Measurements from ENCODE around the gene MYO7B.

MYO7B gene

GRCh38 chr2:127508023-127508630, 27.4 kb upstream of the MYO7B start:
- no peak overlapping the region for H3K14ac ChIP-seq (ENCODE audit: low read length)
- H3K4me2 ChIP-seq (ENCODE audit: insufficient read depth, low read length, poor library complexity, severe bottlenecking), result no peak overlapping the region
- no peak overlapping the region for H2BK15ac ChIP-seq (ENCODE audit: low read length)
- no peak overlapping the region for H3K4ac ChIP-seq (ENCODE audit: low read length)
- no peaks in the 10 kb centered on the region for H3K9me3 ChIP-seq (replicated peaks in 1 of 2; ENCODE audit: control insufficient read depth in 2 of 2, insufficient read depth in 1 of 2, low read depth in 1 of 2, low read length in 2 of 2)
- no peak overlapping the region for H2AK5ac ChIP-seq (ENCODE audit: low read depth, low read length)
- H3K4me1 ChIP-seq (ENCODE audit: control insufficient read depth in 2 of 2, insufficient read depth in 1 of 2, low read depth in 1 of 2, low read length in 2 of 2), result peaks cover 0 to 1% of the 10 kb centered on the region in 2 donors
- no peak overlapping the region for H3K4me3 ChIP-seq (ENCODE audit: low read length in 2 of 2)
- no peak overlapping the region for H2BK5ac ChIP-seq (ENCODE audit: low read length)
- H4K91ac ChIP-seq (ENCODE audit: low read depth, low read length, poor library complexity), result no peak overlapping the region
- H4K8ac ChIP-seq (ENCODE audit: low read depth, low read length), result no peak overlapping the region
- H3K79me1 ChIP-seq (ENCODE audit: low read depth, low read length), result no peaks in the 10 kb centered on the region
- no peak overlapping the region for H2BK12ac ChIP-seq (ENCODE audit: low read length)
- no peak overlapping the region for H3K27ac ChIP-seq (replicated peaks; ENCODE audit: low read length)
- H2AFZ ChIP-seq (ENCODE audit: low read length), result no peak overlapping the region
- H3K27me3 ChIP-seq (ENCODE audit: control insufficient read depth in 3 of 3, insufficient read depth in 3 of 3, low read depth in 1 of 3, low read length in 3 of 3), result no peaks in the 10 kb centered on the region
- no peak overlapping the region for H3K18ac ChIP-seq (ENCODE audit: low read length)
- peaks cover 17 to 83% of the 10 kb centered on the region in 2 donors for H3K36me3 ChIP-seq (replicated peaks in 1 of 2; ENCODE audit: control insufficient read depth in 2 of 2, insufficient read depth in 2 of 2, low read length in 2 of 2)
- no peak for DNase-seq (ENCODE audit: low spot score)
- no peak overlapping the region for H3K9ac ChIP-seq (ENCODE audit: low read depth, low read length, poor library complexity)
- no peak overlapping the region for H2BK120ac ChIP-seq (ENCODE audit: low read depth, low read length)
- no CpG with 5 or more reads among the region's 4 CpGs for WGBS, 2 donors (ENCODE audit: extremely low coverage in 2 of 2, insufficient read length in 2 of 2, insufficient replicate concordance in 1 of 2)
- no peak overlapping the region for H3K23ac ChIP-seq (ENCODE audit: low read depth, low read length, poor library complexity)

- no peak for DNase-seq (ENCODE audit: low spot score)
- Histone ChIP-seq H3K27ac (replicated peaks; ENCODE audit: low read length) (no peak overlapping the region), H3K18ac (ENCODE audit: low read length) (no peak overlapping the region), H2BK15ac (ENCODE audit: low read length) (no peak overlapping the region), H2BK12ac (ENCODE audit: low read length) (no peak overlapping the region), H4K91ac (ENCODE audit: low read depth, low read length, poor library complexity) (no peak overlapping the region), H4K8ac (ENCODE audit: low read depth, low read length) (no peak overlapping the region), H3K4me3 (ENCODE audit: low read length in 2 of 2) (no peak overlapping the region), H3K9ac (ENCODE audit: low read depth, low read length, poor library complexity) (no peak overlapping the region), H2BK120ac (ENCODE audit: low read depth, low read length) (no peak overlapping the region), H2AFZ (ENCODE audit: low read length) (no peak overlapping the region), H3K79me1 (ENCODE audit: low read depth, low read length) (no peaks in the 10 kb centered on the region), H2AK5ac (ENCODE audit: low read depth, low read length) (no peak overlapping the region), H2BK5ac (ENCODE audit: low read length) (no peak overlapping the region), H3K4me1 (ENCODE audit: control insufficient read depth in 2 of 2, insufficient read depth in 1 of 2, low read depth in 1 of 2, low read length in 2 of 2) (peaks cover 0 to 1% of the 10 kb centered on the region in 2 donors), H3K9me3 (replicated peaks in 1 of 2; ENCODE audit: control insufficient read depth in 2 of 2, insufficient read depth in 1 of 2, low read depth in 1 of 2, low read length in 2 of 2) (no peaks in the 10 kb centered on the region), H3K14ac (ENCODE audit: low read length) (no peak overlapping the region), H3K23ac (ENCODE audit: low read depth, low read length, poor library complexity) (no peak overlapping the region), H3K4ac (ENCODE audit: low read length) (no peak overlapping the region), H3K4me2 (ENCODE audit: insufficient read depth, low read length, poor library complexity, severe bottlenecking) (no peak overlapping the region), H3K36me3 (replicated peaks in 1 of 2; ENCODE audit: control insufficient read depth in 2 of 2, insufficient read depth in 2 of 2, low read length in 2 of 2) (peaks cover 14 to 83% of the 10 kb centered on the region in 2 donors), H3K27me3 (ENCODE audit: control insufficient read depth in 3 of 3, insufficient read depth in 3 of 3, low read depth in 1 of 3, low read length in 3 of 3) (no peaks in the 10 kb centered on the region)
- WGBS, 2 donors (ENCODE audit: extremely low coverage in 2 of 2, insufficient read length in 2 of 2, insufficient replicate concordance in 1 of 2), result no CpG with 5 or more reads among the region's 3 CpGs
Observed at GRCh38 chr2:127508631-127509034, 26.9 kb upstream of the MYO7B start.

- H3K4me3 ChIP-seq (ENCODE audit: low read length in 2 of 2), result no peak overlapping the region
- H3K23ac ChIP-seq (ENCODE audit: low read depth, low read length, poor library complexity), result no peak overlapping the region
- H3K14ac ChIP-seq (ENCODE audit: low read length), result no peak overlapping the region
- no peak overlapping the region for H3K18ac ChIP-seq (ENCODE audit: low read length)
- H2BK12ac ChIP-seq (ENCODE audit: low read length), result no peak overlapping the region
- H2BK15ac ChIP-seq (ENCODE audit: low read length), result no peak overlapping the region
- no peak overlapping the region for H3K27ac ChIP-seq (replicated peaks; ENCODE audit: low read length)
- H3K36me3 ChIP-seq (replicated peaks in 1 of 2; ENCODE audit: control insufficient read depth in 2 of 2, insufficient read depth in 2 of 2, low read length in 2 of 2), result peaks cover 15 to 83% of the 10 kb centered on the region in 2 donors
- H4K91ac ChIP-seq (ENCODE audit: low read depth, low read length, poor library complexity), result no peak overlapping the region
- H2AK5ac ChIP-seq (ENCODE audit: low read depth, low read length), result no peak overlapping the region
- peaks cover 5% of the 10 kb centered on the region for H3K79me1 ChIP-seq (ENCODE audit: low read depth, low read length)
- H3K9me3 ChIP-seq (replicated peaks in 1 of 2; ENCODE audit: control insufficient read depth in 2 of 2, insufficient read depth in 1 of 2, low read depth in 1 of 2, low read length in 2 of 2), result no peaks in the 10 kb centered on the region
- H3K9ac ChIP-seq (ENCODE audit: low read depth, low read length, poor library complexity), result no peak overlapping the region
- no peak overlapping the region for H2BK5ac ChIP-seq (ENCODE audit: low read length)
- H4K8ac ChIP-seq (ENCODE audit: low read depth, low read length), result no peak overlapping the region
- H3K4ac ChIP-seq (ENCODE audit: low read length), result no peak overlapping the region
- H3K4me2 ChIP-seq (ENCODE audit: insufficient read depth, low read length, poor library complexity, severe bottlenecking), result no peak overlapping the region
- H3K27me3 ChIP-seq (ENCODE audit: control insufficient read depth in 3 of 3, insufficient read depth in 3 of 3, low read depth in 1 of 3, low read length in 3 of 3), result no peaks in the 10 kb centered on the region
- H3K4me1 ChIP-seq (ENCODE audit: control insufficient read depth in 2 of 2, insufficient read depth in 1 of 2, low read depth in 1 of 2, low read length in 2 of 2), result peaks cover 0 to 8% of the 10 kb centered on the region in 2 donors
- no peak overlapping the region for H2BK120ac ChIP-seq (ENCODE audit: low read depth, low read length)
- DNase-seq (ENCODE audit: low spot score), result no peak
- no peak overlapping the region for H2AFZ ChIP-seq (ENCODE audit: low read length)
- WGBS, 2 donors (ENCODE audit: extremely low coverage in 2 of 2, insufficient read length in 2 of 2, insufficient replicate concordance in 1 of 2), result no CpG with 5 or more reads among the region's 2 CpGs
Observed at GRCh38 chr2:127510073-127510472, 25.4 kb upstream of the MYO7B start.

GRCh38 chr2:127511090-127511695, 24.3 kb upstream of the MYO7B start:
- Histone ChIP-seq H2AK5ac (ENCODE audit: low read depth, low read length) (no peak overlapping the region), H3K36me3 (replicated peaks in 1 of 2; ENCODE audit: control insufficient read depth in 2 of 2, insufficient read depth in 2 of 2, low read length in 2 of 2) (peaks cover 10 to 85% of the 10 kb centered on the region in 2 donors), H2BK15ac (ENCODE audit: low read length) (no peak overlapping the region), H3K4me1 (ENCODE audit: control insufficient read depth in 2 of 2, insufficient read depth in 1 of 2, low read depth in 1 of 2, low read length in 2 of 2) (peaks cover 0 to 10% of the 10 kb centered on the region in 2 donors), H3K27ac (replicated peaks; ENCODE audit: low read length) (no peak overlapping the region), H3K4me2 (ENCODE audit: insufficient read depth, low read length, poor library complexity, severe bottlenecking) (no peak overlapping the region), H3K9ac (ENCODE audit: low read depth, low read length, poor library complexity) (no peak overlapping the region), H2BK5ac (ENCODE audit: low read length) (no peak overlapping the region), H3K4me3 (ENCODE audit: low read length in 2 of 2) (no peak overlapping the region), H2BK120ac (ENCODE audit: low read depth, low read length) (no peak overlapping the region), H3K14ac (ENCODE audit: low read length) (no peak overlapping the region), H3K27me3 (ENCODE audit: control insufficient read depth in 3 of 3, insufficient read depth in 3 of 3, low read depth in 1 of 3, low read length in 3 of 3) (no peaks in the 10 kb centered on the region), H4K8ac (ENCODE audit: low read depth, low read length) (no peak overlapping the region), H2AFZ (ENCODE audit: low read length) (no peak overlapping the region), H3K4ac (ENCODE audit: low read length) (no peak overlapping the region), H4K91ac (ENCODE audit: low read depth, low read length, poor library complexity) (no peak overlapping the region), H3K23ac (ENCODE audit: low read depth, low read length, poor library complexity) (no peak overlapping the region), H2BK12ac (ENCODE audit: low read length) (no peak overlapping the region), H3K79me1 (ENCODE audit: low read depth, low read length) (peaks cover 5% of the 10 kb centered on the region), H3K18ac (ENCODE audit: low read length) (no peak overlapping the region), H3K9me3 (replicated peaks in 1 of 2; ENCODE audit: control insufficient read depth in 2 of 2, insufficient read depth in 1 of 2, low read depth in 1 of 2, low read length in 2 of 2) (no peaks in the 10 kb centered on the region)
- WGBS, 2 donors (ENCODE audit: extremely low coverage in 2 of 2, insufficient read length in 2 of 2, insufficient replicate concordance in 1 of 2), result no CpG with 5 or more reads among the region's 6 CpGs
- no peak for DNase-seq (ENCODE audit: low spot score)
